ENCODE data around the gene LIPT1. TPM values are rescaled to one million over a fixed set of nuclear protein-coding genes. Genes with fewer than 3 reads are reported as not detected.

Gene LIPT1
- polyA plus RNA-seq, 2 of the 4 experiments (the other 2 are of a cell fraction): 4.8 to 10.9 TPM

DNA sequence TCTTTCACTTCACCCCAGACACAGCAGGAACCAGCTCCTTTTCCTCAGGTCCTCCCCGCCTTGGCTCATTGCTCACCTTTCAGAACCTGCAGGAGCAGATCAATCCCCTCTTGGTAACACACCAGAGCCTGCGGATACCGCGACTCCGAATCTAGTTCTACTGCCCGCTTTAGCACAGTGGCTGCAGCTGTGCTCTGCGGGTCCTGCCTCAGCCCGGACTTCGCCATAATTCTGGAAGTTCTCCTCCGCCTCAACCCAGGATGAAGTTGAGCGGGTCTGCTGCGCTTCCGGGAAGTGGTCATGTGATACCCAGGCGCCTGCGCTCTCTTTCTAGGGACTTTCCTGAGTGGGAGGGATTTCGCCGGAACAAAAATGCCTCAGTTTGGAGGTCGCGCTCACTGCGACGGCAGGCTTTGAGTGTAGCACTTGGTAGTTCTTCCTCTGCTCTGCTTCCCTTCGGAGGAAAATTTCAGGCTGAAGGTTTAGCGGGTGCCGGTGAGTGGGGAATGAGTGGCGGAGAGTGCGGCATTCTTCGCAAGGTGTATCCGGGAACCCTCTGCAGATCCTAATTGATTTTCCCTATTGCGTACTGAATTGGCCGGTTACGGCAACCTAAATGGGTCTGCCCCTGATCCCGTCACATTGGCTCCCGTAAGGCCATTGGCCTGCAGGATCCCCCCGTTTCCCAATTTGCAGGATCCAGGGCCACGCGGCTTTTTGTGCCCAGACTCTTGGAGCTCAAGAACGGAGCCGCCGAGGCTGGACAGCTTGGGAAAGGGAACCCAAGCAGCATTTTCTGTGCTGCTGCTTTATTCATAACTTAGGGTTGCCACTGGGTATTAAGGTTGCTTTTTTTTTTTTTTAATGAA lies 26.2 kb downstream of the LIPT1 start, which contains the start of the genes MITD1 and MRPL30 (continued):
- TF ChIP-seq SMC3 (IDR thresholded peaks at IDR 0.05) (0 out of 3 replicates have a peak, but pooled peaks have one; percentile 8), JUN (IDR thresholded peaks at IDR 0.05) (peak; percentile 85 to 95), HOXB5 (CRISPR knock-in tag; IDR thresholded peaks at IDR 0.05) (0 out of 2 replicates have a peak, but pooled peaks have one; percentile 55), POLR2A (IDR thresholded peaks at IDR 0.05; ENCODE audit: low read length) (peak; percentile 86)

DNA sequence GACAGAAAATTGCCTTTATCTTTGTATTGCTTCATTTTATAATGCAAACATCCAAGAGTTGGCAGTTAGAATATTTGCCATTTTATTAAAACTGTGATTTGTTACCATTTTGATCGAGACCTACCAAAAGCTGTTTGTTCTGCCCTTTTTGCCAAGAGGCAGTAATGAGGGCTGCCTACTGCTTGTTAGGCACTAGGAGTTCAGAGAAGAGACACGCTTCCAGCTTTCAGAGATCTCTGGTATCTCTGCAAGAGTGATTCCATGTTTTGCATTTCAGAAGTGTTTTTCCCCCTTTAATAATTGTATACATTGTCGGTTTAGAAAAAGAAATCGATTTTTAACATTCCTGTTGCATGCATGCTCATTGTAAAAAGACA lies 26.8 kb downstream of the LIPT1 start:
- CTCF ChIA-PET: no interaction called here
- FAIRE-seq: no peak
- POLR2A ChIA-PET: interaction anchor here (0.7 to 2.9 kb wide), 4 partner anchors 26 to 1561 kb away, joined by 3 to 19 read pairs (median 6); partner anchors contain the start of genes EIF5B, LIPT1, TSGA10 and TXNDC9

DNA sequence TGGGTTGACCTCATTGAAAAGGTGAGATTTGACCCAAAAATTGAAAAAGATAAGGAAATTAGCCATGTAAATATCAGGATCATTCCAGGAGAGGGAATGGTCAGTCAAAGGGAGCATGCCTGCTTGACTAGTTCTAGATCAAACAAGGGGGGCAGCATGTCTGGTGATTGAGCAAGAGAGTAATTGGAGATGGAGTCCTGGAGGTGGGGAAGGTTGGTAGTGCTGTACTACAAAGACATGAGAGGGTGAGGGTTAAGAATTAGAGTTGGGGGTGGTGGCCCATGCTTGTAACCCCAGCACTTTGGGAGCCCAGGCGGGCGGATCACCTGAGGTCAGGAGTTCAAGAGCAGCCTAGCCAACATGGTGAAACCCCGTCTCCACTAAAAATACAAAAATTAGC lies 28.3 kb downstream of the LIPT1 start:
- ChIA-PET CTCF (no interaction called here), POLR2A (no interaction called here)
- Histone ChIP-seq H3K4me1 (peaks cover 26% of the 10 kb centered on the region), H3K4me3 (no peak overlapping the region), H3K4me2 (peak overlapping the region; percentile 86), H3K27ac (no peak overlapping the region), H3K9me3 (no peaks in the 10 kb centered on the region)
- FAIRE-seq (no peak), ATAC-seq (no peak), DNase-seq (ENCODE audit: low read depth in 1 of 2, low spot score in 1 of 2) (no peak)
- TF ChIP-seq ZFP36 (IDR thresholded peaks at IDR 0.05; ENCODE audit: borderline replicate concordance, partially characterized antibody) (no peak), SMC3 (IDR thresholded peaks at IDR 0.05) (no peak), PHF8 (IDR thresholded peaks at IDR 0.05; ENCODE audit: borderline replicate concordance, low read depth) (no peak), FOSL2 (IDR thresholded peaks at IDR 0.05) (no peak), FOSL2 (CRISPR knock-in tag; IDR thresholded peaks at IDR 0.05) (no peak)
- TF ChIP-seq, protein P1, sequence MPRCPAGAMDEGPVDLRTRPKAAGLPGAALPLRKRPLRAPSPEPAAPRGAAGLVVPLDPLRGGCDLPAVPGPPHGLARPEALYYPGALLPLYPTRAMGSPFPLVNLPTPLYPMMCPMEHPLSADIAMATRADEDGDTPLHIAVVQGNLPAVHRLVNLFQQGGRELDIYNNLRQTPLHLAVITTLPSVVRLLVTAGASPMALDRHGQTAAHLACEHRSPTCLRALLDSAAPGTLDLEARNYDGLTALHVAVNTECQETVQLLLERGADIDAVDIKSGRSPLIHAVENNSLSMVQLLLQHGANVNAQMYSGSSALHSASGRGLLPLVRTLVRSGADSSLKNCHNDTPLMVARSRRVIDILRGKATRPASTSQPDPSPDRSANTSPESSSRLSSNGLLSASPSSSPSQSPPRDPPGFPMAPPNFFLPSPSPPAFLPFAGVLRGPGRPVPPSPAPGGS (IDR thresholded peaks at IDR 0.05): no peak
- 94% methylated on average over 3 of the region's 3 CpGs for WGBS (ENCODE audit: missing lambda C conversion rate)

More for the DNA sequence above, 26.8 kb downstream of the LIPT1 start:
- ATAC-seq (peak in 1 of 2 experiments; percentile 26; a peak in 1 of 6 replicates), DNase-seq (ENCODE audit: low read depth in 1 of 2, low spot score in 1 of 2) (peak in 1 of 2 experiments; percentile 9)
- Histone ChIP-seq H3K4me2 (peak overlapping the region; percentile 86), H3K9me3 (no peaks in the 10 kb centered on the region), H3K4me3 (peak overlapping the region; percentile 94), H3K27ac (peak overlapping the region; percentile 80 to 91), H3K4me1 (peaks cover 26% of the 10 kb centered on the region)
- 4% methylated on average over 4 of the region's 4 CpGs for WGBS (ENCODE audit: missing lambda C conversion rate)
- TF ChIP-seq, protein P2, sequence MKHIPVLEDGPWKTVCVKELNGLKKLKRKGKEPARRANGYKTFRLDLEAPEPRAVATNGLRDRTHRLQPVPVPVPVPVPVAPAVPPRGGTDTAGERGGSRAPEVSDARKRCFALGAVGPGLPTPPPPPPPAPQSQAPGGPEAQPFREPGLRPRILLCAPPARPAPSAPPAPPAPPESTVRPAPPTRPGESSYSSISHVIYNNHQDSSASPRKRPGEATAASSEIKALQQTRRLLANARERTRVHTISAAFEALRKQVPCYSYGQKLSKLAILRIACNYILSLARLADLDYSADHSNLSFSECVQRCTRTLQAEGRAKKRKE (CRISPR knock-in tag; IDR thresholded peaks at IDR 0.05; ENCODE audit: low read depth): no peak
- TF ChIP-seq GATA3 (IDR thresholded peaks at IDR 0.05; ENCODE audit: borderline replicate concordance) (no peak), POLR2AphosphoS2 (conservative IDR thresholded peaks at IDR 0.05; ENCODE audit: low read length) (no peak), RFX5 (IDR thresholded peaks at IDR 0.05) (no peak), CBX2 (IDR thresholded peaks at IDR 0.05; ENCODE audit: borderline replicate concordance, low read depth) (no peak), RARB (CRISPR knock-in tag; IDR thresholded peaks at IDR 0.05) (no peak), NR3C1 (IDR thresholded peaks at IDR 0.05) (no peak), NFE2L2 (conservative IDR thresholded peaks at IDR 0.05; ENCODE audit: low read length) (no peak), ZFP36 (IDR thresholded peaks at IDR 0.05; ENCODE audit: borderline replicate concordance, partially characterized antibody) (no peak), CEBPB (IDR thresholded peaks at IDR 0.05) (no peak), KDM5A (IDR thresholded peaks at IDR 0.05) (no peak), JUNB (IDR thresholded peaks at IDR 0.05) (no peak), BHLHE40 (IDR thresholded peaks at IDR 0.05; ENCODE audit: low read depth, low read length) (no peak)

DNA sequence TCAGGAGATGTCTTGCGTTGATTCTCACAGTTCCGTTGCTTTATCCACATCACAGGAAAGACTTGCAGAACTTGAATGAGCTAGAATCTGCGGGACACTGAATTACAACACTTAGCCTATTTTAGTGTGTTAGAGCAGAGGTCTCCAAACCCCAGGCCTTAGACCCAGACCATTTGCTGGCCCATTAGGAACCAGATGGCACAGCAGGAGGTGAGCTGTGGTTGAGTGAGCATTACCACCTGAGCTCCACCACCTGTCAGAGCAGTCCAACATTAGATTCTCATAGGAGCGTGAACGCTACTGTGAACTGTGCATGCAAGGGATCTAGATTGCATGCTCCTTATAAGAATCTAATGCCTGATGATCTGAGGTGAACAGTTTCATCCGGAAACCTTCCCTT lies 30.0 kb downstream of the LIPT1 start:
- ChIA-PET POLR2A (no interaction called here), CTCF (no interaction called here)
- H3K27ac ChIP-seq: no peak overlapping the region
- WGBS (ENCODE audit: missing lambda C conversion rate): 62% methylated on average over 6 of the region's 6 CpGs
- ATAC-seq (no peak), FAIRE-seq (no peak), DNase-seq (ENCODE audit: low read depth in 1 of 2, low spot score in 1 of 2) (no peak)
- peaks cover 16% of the 10 kb centered on the region; the same call in 2 of the 3 replicates for H3K4me1 ChIP-seq
- H3K9me3 ChIP-seq: no peaks in the 10 kb centered on the region
- H3K4me3 ChIP-seq: no peak overlapping the region
- H3K4me2 ChIP-seq: no peak overlapping the region
- TF ChIP-seq CHD2 (IDR thresholded peaks at IDR 0.05; ENCODE audit: low read length, partially characterized antibody) (no peak), ZNF302 (CRISPR knock-in tag; IDR thresholded peaks at IDR 0.05) (no peak), KDM1A (IDR thresholded peaks at IDR 0.05; ENCODE audit: low read depth) (no peak), MYC (IDR thresholded peaks at IDR 0.05; ENCODE audit: borderline replicate concordance, low read length) (no peak), ZC3H11A (IDR thresholded peaks at IDR 0.05) (no peak), ZFP36 (IDR thresholded peaks at IDR 0.05; ENCODE audit: borderline replicate concordance, partially characterized antibody) (no peak), FOSL2 (IDR thresholded peaks at IDR 0.05) (no peak), FOSL2 (CRISPR knock-in tag; IDR thresholded peaks at IDR 0.05) (no peak), SREBF2 (IDR thresholded peaks at IDR 0.05) (no peak), RNF2 (IDR thresholded peaks at IDR 0.05; ENCODE audit: borderline replicate concordance, low read depth) (no peak), MAFK (IDR thresholded peaks at IDR 0.05; ENCODE audit: partially characterized antibody) (no peak), HOXA7 (CRISPR knock-in tag; IDR thresholded peaks at IDR 0.05) (no peak), CBX2 (IDR thresholded peaks at IDR 0.05; ENCODE audit: borderline replicate concordance, low read depth) (no peak), GATA3 (IDR thresholded peaks at IDR 0.05; ENCODE audit: borderline replicate concordance) (no peak), TFCP2L1 (CRISPR knock-in tag; IDR thresholded peaks at IDR 0.05) (no peak)
- TF ChIP-seq, protein P3, sequence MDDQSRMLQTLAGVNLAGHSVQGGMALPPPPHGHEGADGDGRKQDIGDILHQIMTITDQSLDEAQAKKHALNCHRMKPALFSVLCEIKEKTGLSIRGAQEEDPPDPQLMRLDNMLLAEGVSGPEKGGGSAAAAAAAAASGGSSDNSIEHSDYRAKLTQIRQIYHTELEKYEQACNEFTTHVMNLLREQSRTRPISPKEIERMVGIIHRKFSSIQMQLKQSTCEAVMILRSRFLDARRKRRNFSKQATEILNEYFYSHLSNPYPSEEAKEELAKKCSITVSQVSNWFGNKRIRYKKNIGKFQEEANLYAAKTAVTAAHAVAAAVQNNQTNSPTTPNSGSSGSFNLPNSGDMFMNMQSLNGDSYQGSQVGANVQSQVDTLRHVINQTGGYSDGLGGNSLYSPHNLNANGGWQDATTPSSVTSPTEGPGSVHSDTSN (IDR thresholded peaks at IDR 0.05): no peak
